HG03432 (cell line): ENCODE measurements around the gene LYSMD2.

Source experiments
- ATAC-seq: cut with Tn5 transposase; IDR thresholded peaks from one replicate; pipeline ENCODE4 v1.9.1; 2021; ENCODE audit warnings: mild to moderate bottlenecking, moderate library complexity; ENCODE audit not compliant: unreplicated experiment

LYSMD2 gene

DNA sequence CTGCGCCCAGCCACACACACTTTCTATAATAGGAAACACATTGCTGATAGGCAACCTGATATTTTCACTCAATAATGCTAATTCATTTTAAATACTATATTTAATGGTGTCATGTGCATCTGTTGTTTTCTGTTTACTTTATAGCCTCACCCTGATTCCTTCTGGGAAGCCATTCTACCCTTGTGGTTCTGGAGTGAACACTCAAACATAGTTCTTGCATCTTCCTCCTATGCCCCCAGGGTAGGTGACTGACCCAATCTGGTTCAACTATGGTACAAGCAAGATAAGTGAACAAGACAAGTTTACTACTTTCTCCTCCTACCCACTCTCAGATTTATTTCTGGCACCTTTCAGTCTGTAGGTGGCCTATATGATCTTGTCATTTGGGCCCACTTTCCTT lies 60.4 kb downstream of the LYSMD2 start:
- ATAC-seq = no peak

DNA sequence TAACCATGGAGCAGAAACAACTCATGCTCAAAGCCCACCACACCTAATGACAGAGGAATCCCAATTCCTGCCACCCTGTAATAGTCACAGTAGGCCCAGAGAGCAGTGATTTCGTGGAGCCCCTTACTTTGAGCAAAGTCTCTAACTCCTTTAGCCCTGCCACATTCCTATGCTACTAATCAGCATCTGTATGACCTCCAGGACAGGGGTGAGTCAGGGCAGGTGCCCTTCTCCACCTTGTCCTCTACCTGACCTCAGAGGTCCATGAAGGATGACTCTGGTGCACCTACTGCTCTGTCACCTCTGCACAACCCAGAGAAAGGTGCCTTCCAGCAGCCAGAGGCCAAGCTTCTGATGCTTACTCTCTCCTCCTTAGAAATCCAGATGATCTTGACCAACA lies 62.2 kb downstream of the LYSMD2 start:
- no peak for ATAC-seq
